Measurements from ENCODE around the gene AGO1.
"Not testable (repeated sequence)": the region's sequence is repeated elsewhere in the genome, so short reads cannot be mapped to it uniquely, and the experiment has no call there.

AGO1 gene

GRCh38 chr1:35947547-35947946 lies 64.5 kb downstream of the AGO1 start:
- no peak for DNase-seq (ENCODE audit: low spot score)
- TF ChIP-seq CTCF (IDR thresholded peaks at IDR 0.05; ENCODE audit: borderline replicate concordance, control extremely low read depth, extremely low read depth, insufficient read depth, missing control alignments): no peak
- in situ Hi-C loops (cut with MboI; ENCODE audit: low sequenced_read_pairs, unreplicated experiment): no loop called here

GRCh38 chr1:35958558-35958957 lies 75.5 kb downstream of the AGO1 start:
- no peak for DNase-seq (ENCODE audit: low spot score)
- in situ Hi-C loops (cut with MboI; ENCODE audit: low sequenced_read_pairs, unreplicated experiment): no loop called here

GRCh38 chr1:35959304-35959703 lies 76.3 kb downstream of the AGO1 start:
- in situ Hi-C loops (cut with MboI; ENCODE audit: low sequenced_read_pairs, unreplicated experiment): no loop called here
- TF ChIP-seq CTCF (IDR thresholded peaks at IDR 0.05; ENCODE audit: borderline replicate concordance, control extremely low read depth, extremely low read depth, insufficient read depth, missing control alignments): no peak
- no peak for DNase-seq (ENCODE audit: low spot score)

More at GRCh38 chr1:35958558-35958957, 75.5 kb downstream of the AGO1 start:
- TF ChIP-seq CTCF (IDR thresholded peaks at IDR 0.05; ENCODE audit: borderline replicate concordance, control extremely low read depth, extremely low read depth, insufficient read depth, missing control alignments): no peak

DNA sequence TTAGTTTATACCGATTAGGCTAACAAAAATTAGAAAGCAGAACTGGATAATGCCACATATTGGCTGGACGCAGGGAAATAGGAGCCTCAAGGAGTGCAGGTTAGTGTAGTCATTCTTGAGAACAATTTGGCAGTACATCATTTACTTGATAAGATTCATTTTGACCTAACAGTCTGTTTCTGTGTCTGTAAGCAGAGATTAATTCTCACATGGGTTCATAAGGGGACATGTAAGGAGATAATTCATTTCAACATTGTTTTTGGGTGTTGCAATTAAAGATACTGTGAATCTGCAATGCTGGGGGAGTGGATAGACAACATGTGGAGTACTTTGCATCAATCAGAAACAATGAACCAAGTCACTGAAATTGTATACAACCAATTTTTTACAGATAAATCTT lies 79.9 kb downstream of the AGO1 start:
- DNase-seq (ENCODE audit: low spot score): no peak
- no peak for TF ChIP-seq CTCF (IDR thresholded peaks at IDR 0.05; ENCODE audit: borderline replicate concordance, control extremely low read depth, extremely low read depth, insufficient read depth, missing control alignments)
- in situ Hi-C loops (cut with MboI; ENCODE audit: low sequenced_read_pairs, unreplicated experiment): no loop called here

GRCh38 chr1:35964277-35964676 lies 81.3 kb downstream of the AGO1 start:
- DNase-seq (ENCODE audit: low spot score); in situ Hi-C loops (cut with MboI; ENCODE audit: low sequenced_read_pairs, unreplicated experiment): not testable (repeated sequence)

GRCh38 chr1:35968396-35968795 lies 85.4 kb downstream of the AGO1 start:
- no peak for TF ChIP-seq CTCF (IDR thresholded peaks at IDR 0.05; ENCODE audit: borderline replicate concordance, control extremely low read depth, extremely low read depth, insufficient read depth, missing control alignments)
- DNase-seq (ENCODE audit: low spot score): no peak
- in situ Hi-C loops (cut with MboI; ENCODE audit: low sequenced_read_pairs, unreplicated experiment): no loop called here

- no peak for DNase-seq (ENCODE audit: low spot score)
- TF ChIP-seq CTCF (IDR thresholded peaks at IDR 0.05; ENCODE audit: borderline replicate concordance, control extremely low read depth, extremely low read depth, insufficient read depth, missing control alignments): no peak
- in situ Hi-C loops (cut with MboI; ENCODE audit: low sequenced_read_pairs, unreplicated experiment): no loop called here
Measured at GRCh38 chr1:35971601-35972000, 88.6 kb downstream of the AGO1 start.

DNA sequence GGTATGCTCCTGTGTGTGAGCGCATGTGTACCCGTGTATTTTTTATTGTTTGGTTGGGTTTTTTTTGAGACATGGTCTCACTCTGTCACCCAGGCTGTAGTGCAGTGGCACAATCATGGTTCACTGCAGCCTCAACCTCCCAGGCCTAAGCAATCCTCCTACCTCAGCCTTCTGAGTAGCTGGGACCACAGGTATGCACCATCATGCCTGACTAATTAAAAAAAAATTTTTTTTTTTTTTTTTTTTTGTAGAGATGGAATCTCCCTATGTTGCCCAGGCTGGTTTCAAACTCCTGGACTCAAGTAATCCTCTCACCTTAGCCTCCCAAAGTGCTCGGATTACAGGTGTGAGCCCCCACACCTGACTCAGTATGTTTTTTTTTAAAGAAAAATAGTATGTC lies 89.6 kb downstream of the AGO1 start:
- in situ Hi-C loops (cut with MboI; ENCODE audit: low sequenced_read_pairs, unreplicated experiment); DNase-seq (ENCODE audit: low spot score): not testable (repeated sequence)
